ENCODE data around the gene PITPNC1.

- TF ChIP-seq CTCF (IDR thresholded peaks at IDR 0.05; ENCODE audit: insufficient read depth, low read depth, low read length): no peak
- TF ChIP-seq EZH2 (IDR thresholded peaks at IDR 0.05; ENCODE audit: insufficient read depth, low read length): no peak
These were observed 171.6 kb downstream of the PITPNC1 start for GRCh38 chr17:67548693-67549092.
